GM18520 (cell line): ENCODE data around the gene BBOX1.
"Not testable (repeated sequence)": the region's sequence is repeated elsewhere in the genome, so short reads cannot be mapped to it uniquely, and the experiment has no call there.

ENCODE experiments used
- ATAC-seq: cut with Tn5 transposase; IDR thresholded peaks from one replicate; pipeline ENCODE4 v1.9.1; 2021; ENCODE audit not compliant: unreplicated experiment

The BBOX1 gene

GRCh38 chr11:27120211-27120610 lies 79.6 kb downstream of the BBOX1 start:
- ATAC-seq, result no peak

- no peak for ATAC-seq
These were observed 81.4 kb downstream of the BBOX1 start for GRCh38 chr11:27122001-27122400.

GRCh38 chr11:27124514-27125264 lies 84.1 kb downstream of the BBOX1 start:
- ATAC-seq, result no peak

- no peak for ATAC-seq
These were observed 89.1 kb downstream of the BBOX1 start for GRCh38 chr11:27129686-27130085.

- ATAC-seq, result no peak
These were observed 90.2 kb downstream of the BBOX1 start for GRCh38 chr11:27130806-27131205.

- ATAC-seq, result not testable (repeated sequence)
These were observed 95.3 kb downstream of the BBOX1 start for GRCh38 chr11:27135924-27136329.

GRCh38 chr11:27138716-27139115 lies 98.1 kb downstream of the BBOX1 start:
- ATAC-seq, result no peak

GRCh38 chr11:27139742-27140367 lies 99.2 kb downstream of the BBOX1 start:
- no peak for ATAC-seq

GRCh38 chr11:27141576-27141975 lies 101.0 kb downstream of the BBOX1 start:
- no peak for ATAC-seq

- no peak for ATAC-seq
These were observed 107.3 kb downstream of the BBOX1 start for GRCh38 chr11:27147916-27148315.

- ATAC-seq, result no peak
These were observed 107.9 kb downstream of the BBOX1 start for GRCh38 chr11:27148506-27148905.

- ATAC-seq, result no peak
These were observed 109.5 kb downstream of the BBOX1 start for GRCh38 chr11:27150098-27150497.

GRCh38 chr11:27153136-27153535 lies 112.5 kb downstream of the BBOX1 start:
- ATAC-seq, result no peak

GRCh38 chr11:27158456-27159334 lies 118.1 kb downstream of the BBOX1 start:
- peak; percentile 53 for ATAC-seq

GRCh38 chr11:27159335-27159679 lies 118.7 kb downstream of the BBOX1 start:
- no peak for ATAC-seq

- no peak for ATAC-seq
These were observed 120.5 kb downstream of the BBOX1 start for GRCh38 chr11:27161071-27161470.

GRCh38 chr11:27162237-27162636 lies 121.6 kb downstream of the BBOX1 start:
- no peak for ATAC-seq

- ATAC-seq, result no peak
These were observed 125.5 kb downstream of the BBOX1 start for GRCh38 chr11:27166130-27166529.

GRCh38 chr11:27171376-27171958 lies 130.9 kb downstream of the BBOX1 start:
- ATAC-seq, result no peak

GRCh38 chr11:27173545-27173944 lies 132.9 kb downstream of the BBOX1 start:
- no peak for ATAC-seq

GRCh38 chr11:27174021-27174420 lies 133.4 kb downstream of the BBOX1 start:
- no peak for ATAC-seq
